ENCODE data around the gene SLC39A7.

The SLC39A7 gene

GRCh38 chr6:33243476-33243875 is 42.8 kb downstream of the SLC39A7 start:
- DNase-seq: no peak

DNA sequence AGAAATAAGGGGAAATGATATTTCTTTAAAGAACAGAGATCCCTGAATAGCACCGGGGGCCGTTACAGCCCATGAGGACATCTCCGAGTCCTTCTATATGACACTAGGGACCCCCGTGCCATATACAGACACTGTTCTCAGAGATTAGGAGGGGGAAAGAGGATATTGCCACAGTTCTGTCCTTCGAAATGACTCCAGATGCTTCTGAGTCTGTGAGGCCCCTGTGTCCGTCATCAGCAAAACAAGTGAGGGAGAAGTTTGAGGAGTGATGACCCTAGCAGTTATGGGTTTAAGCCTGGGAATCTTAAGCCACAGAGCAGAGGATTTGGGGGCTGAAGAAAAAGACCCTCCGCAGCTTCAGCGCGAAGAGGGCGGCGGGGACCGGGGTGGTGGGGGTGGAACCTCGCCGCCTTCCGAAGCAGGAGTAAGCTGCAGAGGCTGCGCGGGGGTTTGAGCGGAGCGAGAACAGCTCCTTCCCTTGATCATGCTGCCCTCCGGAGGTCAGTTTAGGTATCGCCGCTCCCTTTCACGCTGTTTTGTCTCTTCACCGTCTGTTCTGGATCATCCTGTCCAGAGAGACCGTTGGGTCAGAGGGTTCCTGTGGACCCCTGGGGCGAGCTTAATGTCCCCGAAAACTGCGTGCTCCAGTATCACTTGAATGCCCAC is 47.4 kb downstream of the SLC39A7 start:
- peak; percentile 66 to 83 for DNase-seq

GRCh38 chr6:33248643-33248931 is 47.9 kb downstream of the SLC39A7 start:
- no peak for DNase-seq

DNA sequence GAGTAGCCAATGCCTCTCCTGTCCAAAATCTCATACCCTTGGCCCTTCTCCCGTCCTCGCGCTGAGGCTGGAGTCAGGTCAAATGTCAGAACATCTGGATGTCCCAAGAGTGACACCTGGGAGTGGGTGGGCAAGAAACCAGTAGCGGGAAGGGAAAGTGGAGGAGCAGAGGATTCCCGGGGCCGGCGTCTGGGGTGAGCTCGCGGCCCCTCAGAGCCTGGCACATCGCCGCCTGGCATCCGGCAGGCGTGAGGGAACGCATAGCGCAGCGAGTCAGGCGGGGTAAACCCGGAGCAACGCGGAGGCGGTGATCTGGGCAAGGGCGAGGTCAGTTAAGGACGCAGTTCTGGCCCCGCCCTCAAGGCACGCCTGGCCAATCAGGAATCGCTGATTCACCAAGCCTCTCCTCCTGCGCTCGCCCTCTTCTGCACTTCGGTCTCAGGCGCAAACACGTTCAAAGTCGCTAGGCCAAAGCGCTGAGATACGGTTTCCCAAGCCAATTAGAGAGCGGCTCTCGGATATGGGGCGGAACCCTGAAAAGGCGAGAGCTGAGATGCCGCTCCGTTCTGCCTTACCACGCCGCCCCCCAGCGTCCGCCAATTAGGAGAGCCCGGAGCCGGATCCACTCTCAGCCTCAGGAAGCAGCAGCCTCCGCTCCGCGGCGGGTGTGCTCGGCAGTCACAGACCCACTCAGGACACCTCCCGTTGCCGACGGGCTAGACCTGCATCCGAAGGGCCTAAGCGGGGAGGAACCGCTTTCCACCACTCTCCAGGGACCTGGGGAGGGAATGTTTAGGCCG is 48.5 kb downstream of the SLC39A7 start:
- DNase-seq: peak; percentile 95 to 98

DNA sequence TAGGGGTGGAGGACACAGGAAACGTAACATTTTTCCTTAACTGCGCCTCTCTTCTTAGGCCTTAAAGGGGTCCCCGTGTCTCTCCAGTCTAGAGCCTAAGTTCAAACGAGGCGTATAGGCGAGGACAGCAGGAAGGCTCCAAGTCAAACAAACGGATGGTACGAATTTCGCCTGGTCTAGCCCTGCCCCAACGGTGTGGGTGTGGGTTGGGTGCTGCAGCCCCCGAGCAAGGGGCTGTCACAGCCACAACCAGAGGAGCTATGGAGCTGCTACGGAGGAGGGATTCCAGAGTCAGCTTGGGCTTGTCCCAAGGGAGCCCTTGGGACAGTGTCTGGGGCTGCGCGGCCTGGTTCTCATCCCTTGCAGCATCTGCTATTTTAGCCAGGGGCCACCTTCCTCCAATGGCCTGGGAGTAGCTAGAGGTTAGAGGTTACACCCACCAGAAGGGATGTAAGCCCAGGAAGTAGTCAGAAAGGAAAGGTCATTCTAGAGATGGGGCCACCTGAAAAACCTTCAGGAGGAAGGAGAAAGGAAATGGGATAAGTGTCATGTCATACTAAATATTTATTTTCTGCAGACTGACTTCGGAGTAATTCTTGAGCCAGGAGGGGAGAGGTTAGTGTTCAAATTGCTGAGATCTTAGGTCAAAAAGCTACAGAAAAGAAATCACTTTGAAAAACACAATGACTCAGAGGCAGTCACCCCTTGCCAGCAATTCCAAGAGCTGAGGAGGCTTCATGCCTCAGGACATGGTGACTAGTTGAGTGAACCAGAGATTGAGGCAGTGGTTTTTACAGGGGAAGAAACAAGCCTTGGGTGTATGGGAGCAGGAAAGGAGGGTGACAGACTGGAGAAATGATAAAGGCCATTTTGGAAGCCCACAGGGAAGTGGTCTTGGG is 49.3 kb downstream of the SLC39A7 start:
- no peak for DNase-seq

DNA sequence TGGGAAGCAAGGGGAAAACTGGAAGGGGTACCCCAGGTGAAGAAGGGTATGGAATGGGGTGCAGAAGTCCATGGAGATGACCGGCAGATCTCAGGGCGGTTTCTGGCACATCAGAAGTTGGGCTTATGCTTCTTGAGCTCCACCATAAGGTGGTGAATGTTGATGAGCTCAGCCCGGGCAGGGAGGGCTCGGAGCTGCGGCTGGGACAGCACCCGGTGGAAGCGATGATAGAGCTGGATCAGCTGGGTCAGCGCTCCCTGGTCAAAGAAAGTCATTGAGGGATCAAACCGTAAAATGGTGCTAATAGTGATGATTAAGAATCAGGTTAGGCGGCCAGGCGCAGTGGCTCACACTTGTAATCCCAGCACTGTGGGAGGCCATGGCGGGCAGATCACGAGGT is 50.1 kb downstream of the SLC39A7 start:
- DNase-seq: no peak

- DNase-seq: no peak
These were observed 50.8 kb downstream of the SLC39A7 start for GRCh38 chr6:33251395-33252012.

DNA sequence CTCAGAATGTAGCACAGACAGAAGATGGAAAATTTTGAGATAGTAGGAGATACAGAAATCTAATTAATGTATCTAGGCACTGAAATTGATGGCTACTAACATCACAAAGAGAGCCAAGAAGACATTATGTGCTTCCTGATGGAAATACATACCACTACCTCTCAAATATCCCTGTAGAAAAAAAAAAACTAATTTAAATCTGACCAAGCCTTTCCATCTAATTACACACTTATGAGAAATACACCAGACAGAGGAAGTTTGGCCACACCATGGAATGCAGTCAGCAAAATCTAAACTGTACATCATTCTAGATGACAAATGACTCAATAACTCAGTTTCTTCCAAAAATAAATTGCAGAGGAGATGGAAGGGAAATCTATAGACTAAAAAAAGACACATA is 52.1 kb downstream of the SLC39A7 start:
- no peak for DNase-seq
